ENCODE measurements around the gene ASPRV1. TPM values are rescaled to one million over a fixed set of nuclear protein-coding genes. Genes with fewer than 3 reads are reported as not detected.
"Not testable (repeated sequence)": the region's sequence is repeated elsewhere in the genome, so short reads cannot be mapped to it uniquely, and the experiment has no call there.

ASPRV1 gene
- total and polyA plus RNA-seq, 3 experiments from 2014 or later, result 0.64 to 0.99 (median 0.77) TPM

DNA sequence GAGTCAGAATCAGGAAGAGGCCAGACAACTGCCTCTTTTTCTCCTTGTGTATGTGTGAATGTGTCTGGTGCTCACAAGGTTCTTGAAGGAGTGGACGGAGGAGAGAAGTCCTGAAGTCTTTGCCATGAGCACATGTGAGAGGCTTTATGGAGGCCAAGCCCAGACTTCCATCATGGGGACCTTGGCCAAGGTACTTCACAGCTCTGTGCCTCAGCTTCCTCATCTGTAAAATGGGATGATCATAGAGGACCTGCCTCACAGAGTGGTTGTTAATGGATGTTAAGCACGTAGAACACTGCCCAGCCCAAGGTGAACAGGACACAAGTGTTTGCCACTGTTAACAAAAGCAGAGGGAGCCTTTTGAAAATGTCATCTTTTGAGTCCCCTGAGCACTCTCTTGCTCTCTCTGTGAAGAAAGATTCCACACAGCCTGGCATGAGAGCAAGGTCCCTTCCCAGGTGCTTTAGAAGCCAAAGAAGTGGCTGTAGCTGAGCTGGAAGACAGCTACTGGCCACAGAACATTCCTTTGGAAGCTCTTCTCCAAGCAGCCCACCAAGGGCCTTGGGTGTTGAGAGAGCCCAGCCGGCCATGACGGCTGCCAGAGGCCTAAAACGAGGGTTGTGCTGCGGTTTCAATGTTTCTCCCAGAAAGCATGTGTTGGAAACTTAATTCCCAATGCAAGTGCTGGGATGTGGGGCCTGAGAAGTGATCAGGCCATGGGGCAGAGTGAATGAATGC lies 41.8 kb upstream of the ASPRV1 start:
- H3K27me3 ChIP-seq (ENCODE audit: insufficient read depth, low read length, poor library complexity, severe bottlenecking), result no peaks in the 10 kb centered on the region
- DNase-seq, result no peak
- no peaks in the 10 kb centered on the region for H3K9me3 ChIP-seq (ENCODE audit: low read length)
- H3K36me3 ChIP-seq (ENCODE audit: insufficient read depth, low read length), result no peaks in the 10 kb centered on the region
- no peak overlapping the region for H3K4me3 ChIP-seq (ENCODE audit: low read length)
- Mint-ChIP-seq H3K9me3 (no peaks in the 10 kb centered on the region), H3K36me3 (peaks cover 0 to 6% (median 4%) of the 10 kb centered on the region in 3 donors), H3K4me3 (no peak overlapping the region), H3K4me1 (peaks cover 11 to 16% (median 15%) of the 10 kb centered on the region in 3 donors), H3K27me3 (no peaks in the 10 kb centered on the region), H3K27ac (peak overlapping the region in 6 of 8 donors; percentile 5 to 79 (median 42))
- no peak overlapping the region for H3K27ac ChIP-seq (ENCODE audit: low read depth, low read length)
- POLR2A ChIA-PET, result no interaction called here
- H3K4me1 ChIP-seq (ENCODE audit: insufficient read depth, low read length), result peaks cover 6% of the 10 kb centered on the region
- CTCF ChIA-PET, result interaction anchor here (1.8 kb wide), 1 partner anchor 9 kb away, joined by 4 read pairs; no protein-coding TSS in a partner anchor

DNA sequence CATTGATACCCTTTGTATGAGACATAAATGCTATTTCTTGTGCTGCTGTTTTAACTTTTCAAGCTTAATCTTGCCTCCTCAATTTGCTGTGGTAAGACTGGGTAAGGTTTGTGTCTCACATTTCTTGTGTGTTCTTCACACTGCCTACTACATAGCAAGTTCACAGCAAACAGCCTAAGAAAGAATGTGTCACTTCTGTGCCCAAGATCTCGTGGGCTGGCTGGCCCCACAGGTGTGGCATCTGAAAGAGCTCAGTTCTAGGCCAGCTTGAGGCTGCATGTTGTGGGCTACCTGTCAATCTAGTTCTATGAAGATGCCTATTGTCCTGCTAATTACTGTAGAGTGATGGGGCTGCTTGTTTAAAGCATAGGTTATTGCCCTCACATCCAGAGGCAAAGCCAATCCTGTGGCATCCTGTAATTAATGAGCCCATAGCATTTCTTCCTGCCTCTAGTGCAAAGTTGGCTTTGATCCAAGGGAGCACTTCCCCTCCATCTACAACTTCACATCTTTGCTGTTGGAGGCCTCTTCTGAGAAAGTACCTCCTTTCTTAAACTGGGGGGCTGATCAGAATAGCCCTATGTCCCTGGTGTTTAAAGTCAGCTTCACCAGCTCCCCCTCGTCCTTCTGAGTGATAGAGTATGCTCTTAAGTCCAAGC lies 40.9 kb upstream of the ASPRV1 start:
- no peaks in the 10 kb centered on the region for H3K36me3 ChIP-seq (ENCODE audit: insufficient read depth, low read length)
- peaks cover 6% of the 10 kb centered on the region for H3K4me1 ChIP-seq (ENCODE audit: insufficient read depth, low read length)
- no peaks in the 10 kb centered on the region for H3K9me3 ChIP-seq (ENCODE audit: low read length)
- no peaks in the 10 kb centered on the region for H3K27me3 ChIP-seq (ENCODE audit: insufficient read depth, low read length, poor library complexity, severe bottlenecking)
- Mint-ChIP-seq H3K9me3 (no peaks in the 10 kb centered on the region), H3K4me3 (peak overlapping the region in 3 of 7 donors; percentile 2 to 54 (median 33)), H3K36me3 (peaks cover 0 to 6% (median 5%) of the 10 kb centered on the region in 3 donors), H3K27ac (peak overlapping the region; percentile 27 to 90 (median 66)), H3K27me3 (no peaks in the 10 kb centered on the region), H3K4me1 (peaks cover 11 to 16% (median 15%) of the 10 kb centered on the region in 3 donors)
- H3K27ac ChIP-seq (ENCODE audit: low read depth, low read length), result no peak overlapping the region
- POLR2A ChIA-PET, result no interaction called here
- CTCF ChIA-PET, result interaction anchor here (1.8 kb wide), 1 partner anchor 8 kb away, joined by 4 read pairs; no protein-coding TSS in a partner anchor
- H3K4me3 ChIP-seq (ENCODE audit: low read length), result no peak overlapping the region
- DNase-seq, result no peak

DNA sequence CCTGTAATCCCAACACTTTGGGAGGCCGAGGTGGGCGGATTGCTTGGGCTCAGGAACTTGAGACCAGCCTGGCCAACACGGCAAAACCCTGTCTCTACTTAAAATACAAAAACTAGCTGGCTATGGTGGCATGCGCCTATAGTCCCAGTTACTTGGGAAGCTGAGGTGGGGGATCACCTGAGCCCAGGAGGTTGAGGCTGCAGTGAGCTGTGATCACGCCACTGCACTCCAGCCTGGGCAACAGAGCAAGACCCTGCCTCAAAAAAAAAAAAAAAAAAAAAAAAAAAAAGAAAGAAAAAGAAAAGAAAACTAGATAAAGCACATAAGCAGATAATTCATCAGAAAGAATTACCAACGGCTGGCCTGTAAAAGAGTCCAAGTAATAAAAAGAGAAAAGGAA lies 39.1 kb upstream of the ASPRV1 start:
- H3K27me3 Mint-ChIP-seq; DNase-seq; H3K9me3 Mint-ChIP-seq; H3K4me3 ChIP-seq (ENCODE audit: low read length); H3K36me3 ChIP-seq (ENCODE audit: insufficient read depth, low read length); H3K4me3 Mint-ChIP-seq; H3K9me3 ChIP-seq (ENCODE audit: low read length); H3K27ac ChIP-seq (ENCODE audit: low read depth, low read length); H3K27me3 ChIP-seq (ENCODE audit: insufficient read depth, low read length, poor library complexity, severe bottlenecking); H3K4me1 ChIP-seq (ENCODE audit: insufficient read depth, low read length); POLR2A ChIA-PET: not testable (repeated sequence)
- Mint-ChIP-seq H3K27ac (peak overlapping the region in 1 of 8 donors; percentile 63), H3K4me1 (peaks cover 11 to 16% (median 15%) of the 10 kb centered on the region in 3 donors), H3K36me3 (peaks cover 4 to 15% (median 9%) of the 10 kb centered on the region in 3 donors)
- CTCF ChIA-PET, result interaction anchor here (0.7 kb wide), 1 partner anchor 43 kb away, joined by 3 read pairs; no protein-coding TSS in a partner anchor

DNA sequence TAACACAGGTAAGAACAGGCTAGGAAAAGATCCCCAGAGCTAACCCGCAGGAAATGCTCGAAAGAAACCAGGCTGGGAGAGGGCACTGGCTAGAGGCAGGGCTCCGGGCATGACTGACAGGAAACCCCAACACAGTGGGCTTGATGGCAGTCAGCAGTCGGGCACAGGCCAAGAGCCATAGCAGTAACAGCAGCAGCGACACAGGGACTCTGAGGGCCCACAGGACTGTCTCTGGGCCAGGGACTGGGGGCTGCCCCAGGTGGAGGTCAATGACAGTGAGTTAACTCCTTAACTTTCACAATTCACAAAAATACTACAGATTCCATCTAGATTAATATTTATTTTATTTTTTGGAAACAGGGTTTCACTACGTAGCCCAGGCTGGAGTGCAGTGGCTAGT lies 37.3 kb upstream of the ASPRV1 start:
- ChIA-PET CTCF (no interaction called here), POLR2A (no interaction called here)
- Histone ChIP-seq H3K36me3 (ENCODE audit: insufficient read depth, low read length) (peaks cover 3% of the 10 kb centered on the region), H3K27ac (ENCODE audit: low read depth, low read length) (no peak overlapping the region), H3K4me1 (ENCODE audit: insufficient read depth, low read length) (peaks cover 6% of the 10 kb centered on the region), H3K27me3 (ENCODE audit: insufficient read depth, low read length, poor library complexity, severe bottlenecking) (no peaks in the 10 kb centered on the region), H3K9me3 (ENCODE audit: low read length) (no peaks in the 10 kb centered on the region), H3K4me3 (ENCODE audit: low read length) (no peak overlapping the region)
- no peak for DNase-seq
- Mint-ChIP-seq H3K36me3 (peaks cover 12 to 24% (median 13%) of the 10 kb centered on the region in 3 donors), H3K4me1 (peaks cover 11 to 15% (median 14%) of the 10 kb centered on the region in 3 donors), H3K27ac (no peak overlapping the region), H3K27me3 (no peaks in the 10 kb centered on the region), H3K9me3 (no peaks in the 10 kb centered on the region), H3K4me3 (no peak overlapping the region)

GRCh38 chr2:69997015-69997830 lies 35.8 kb upstream of the ASPRV1 start:
- Histone ChIP-seq H3K27me3 (ENCODE audit: insufficient read depth, low read length, poor library complexity, severe bottlenecking) (no peaks in the 10 kb centered on the region), H3K27ac (ENCODE audit: low read depth, low read length) (peak overlapping the region; percentile 15), H3K36me3 (ENCODE audit: insufficient read depth, low read length) (peaks cover 9% of the 10 kb centered on the region), H3K4me3 (ENCODE audit: low read length) (no peak overlapping the region), H3K9me3 (ENCODE audit: low read length) (no peaks in the 10 kb centered on the region), H3K4me1 (ENCODE audit: insufficient read depth, low read length) (peaks cover under 1% of the 10 kb centered on the region)
- Mint-ChIP-seq H3K4me1 (peaks cover 4 to 7% (median 4%) of the 10 kb centered on the region in 3 donors), H3K36me3 (peaks cover 14 to 35% (median 15%) of the 10 kb centered on the region in 3 donors), H3K27me3 (no peaks in the 10 kb centered on the region), H3K9me3 (no peaks in the 10 kb centered on the region), H3K4me3 (no peak overlapping the region), H3K27ac (peak overlapping the region in 2 of 8 donors; percentile 52 to 83)
- ChIA-PET POLR2A (no interaction called here), CTCF (no interaction called here)
- no peak for DNase-seq

GRCh38 chr2:69995511-69995910 lies 34.1 kb upstream of the ASPRV1 start:
- ChIA-PET CTCF (no interaction called here), POLR2A (no interaction called here)
- H3K27ac ChIP-seq (ENCODE audit: low read depth, low read length), result no peak overlapping the region
- Mint-ChIP-seq H3K36me3 (peaks cover 14 to 40% (median 15%) of the 10 kb centered on the region in 3 donors), H3K9me3 (peaks cover 0 to 2% (median 0%) of the 10 kb centered on the region in 5 donors), H3K27me3 (no peaks in the 10 kb centered on the region), H3K27ac (peak overlapping the region in 4 of 8 donors; percentile 29 to 84 (median 51)), H3K4me3 (no peak overlapping the region), H3K4me1 (no peaks in the 10 kb centered on the region)
- no peaks in the 10 kb centered on the region for H3K9me3 ChIP-seq (ENCODE audit: low read length)
- no peak overlapping the region for H3K4me3 ChIP-seq (ENCODE audit: low read length)
- no peaks in the 10 kb centered on the region for H3K27me3 ChIP-seq (ENCODE audit: insufficient read depth, low read length, poor library complexity, severe bottlenecking)
- DNase-seq, result no peak
- H3K4me1 ChIP-seq (ENCODE audit: insufficient read depth, low read length), result no peaks in the 10 kb centered on the region
- peaks cover 9% of the 10 kb centered on the region for H3K36me3 ChIP-seq (ENCODE audit: insufficient read depth, low read length)

DNA sequence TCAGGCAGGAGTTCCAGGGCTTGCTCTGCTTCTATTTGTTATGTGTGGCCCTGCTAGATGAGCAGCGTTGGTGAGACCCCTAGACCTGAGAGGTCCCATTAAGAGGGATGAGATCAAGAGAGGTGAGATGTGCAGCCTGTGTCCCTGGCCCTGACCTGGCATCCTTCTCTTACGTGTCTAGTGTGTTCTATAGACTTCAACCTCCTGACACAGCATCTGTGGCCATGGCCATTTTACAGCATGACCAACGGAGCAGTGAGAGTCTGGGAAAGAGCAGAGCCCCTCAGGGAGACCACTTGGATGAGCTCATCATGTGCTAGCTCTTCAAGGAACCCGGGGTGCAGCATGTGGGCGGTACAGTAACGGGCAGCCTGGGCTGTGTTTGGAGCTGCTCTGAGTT lies 32.7 kb upstream of the ASPRV1 start:
- DNase-seq, result no peak
- CTCF ChIA-PET, result interaction anchor here (0.9 kb wide), 1 partner anchor 9 kb away, joined by 4 read pairs; no protein-coding TSS in a partner anchor
- no peaks in the 10 kb centered on the region for H3K27me3 Mint-ChIP-seq
- H3K27ac Mint-ChIP-seq, result peak overlapping the region in 1 of 8 donors; percentile 9
- peaks cover 0 to 2% (median 0%) of the 10 kb centered on the region in 5 donors for H3K9me3 Mint-ChIP-seq
- no peaks in the 10 kb centered on the region for H3K27me3 ChIP-seq (ENCODE audit: insufficient read depth, low read length, poor library complexity, severe bottlenecking)
- no peak overlapping the region for H3K4me3 ChIP-seq (ENCODE audit: low read length)
- no peaks in the 10 kb centered on the region for H3K4me1 ChIP-seq (ENCODE audit: insufficient read depth, low read length)
- H3K4me1 Mint-ChIP-seq, result no peaks in the 10 kb centered on the region
- H3K4me3 Mint-ChIP-seq, result no peak overlapping the region
- H3K36me3 Mint-ChIP-seq, result peaks cover 14 to 40% (median 15%) of the 10 kb centered on the region in 3 donors
- peaks cover 9% of the 10 kb centered on the region for H3K36me3 ChIP-seq (ENCODE audit: insufficient read depth, low read length)
- POLR2A ChIA-PET, result no interaction called here
- no peak overlapping the region for H3K27ac ChIP-seq (ENCODE audit: low read depth, low read length)
- H3K9me3 ChIP-seq (ENCODE audit: low read length), result no peaks in the 10 kb centered on the region
